WERI-Rb-1 (cell line): ENCODE data around the gene EMC10.
A peak's percentile ranks its signal among the peaks of the same experiment; 100 is the strongest.

Experiments used
- DNase-seq: peaks from one replicate; pipeline ENCODE4 v3.0.0-alpha.2; 2020
- H3K27ac ChIP-seq: fragments of 250-450 bp; sonication (Bioruptor Pico); 2 replicates; pipeline ENCODE4 v1.5.1; 2020; ENCODE audit warnings: mild to moderate bottlenecking, moderate library complexity
- H3K27me3 ChIP-seq: fragments of 250-450 bp; sonication (Bioruptor Pico); 2 replicates; pipeline ENCODE4 v1.5.1; 2021; ENCODE audit warnings: mild to moderate bottlenecking, low read depth, moderate library complexity; ENCODE audit not compliant: insufficient read depth, severe bottlenecking
- H3K36me3 ChIP-seq: fragments of 250-450 bp; sonication (Bioruptor Pico); 2 replicates; pipeline ENCODE4 v1.5.1; 2020; ENCODE audit warnings: mild to moderate bottlenecking, moderate library complexity
- H3K4me3 ChIP-seq: 2 replicates; pipeline ENCODE4 v1.5.1; 2011; ENCODE audit warnings: low read depth, mild to moderate bottlenecking, control low read depth, low read length
- H3K9me3 ChIP-seq: fragments of 250-450 bp; sonication (Bioruptor Pico); 2 replicates; pipeline ENCODE4 v1.5.1; 2021; ENCODE audit warnings: mild to moderate bottlenecking, moderate library complexity; ENCODE audit not compliant: severe bottlenecking
- CTCF ChIP-seq: IDR thresholded peaks from 2 replicates; pipeline ENCODE4 v1.5.1; 2011; ENCODE audit warnings: low read depth, mild to moderate bottlenecking, control low read depth, inconsistent platforms, low read length

Gene EMC10

GRCh38 chr19:50507376-50507775 is 31.1 kb downstream of the EMC10 start:
- DNase-seq = no peak
- TF ChIP-seq CTCF = no peak
- H3K9me3 ChIP-seq = no peaks in the 10 kb centered on the region
- no peak overlapping the region for H3K27ac ChIP-seq
- no peaks in the 10 kb centered on the region for H3K27me3 ChIP-seq
- H3K4me3 ChIP-seq = no peak overlapping the region
- H3K36me3 ChIP-seq = no peaks in the 10 kb centered on the region

GRCh38 chr19:50508843-50509190 is 32.5 kb downstream of the EMC10 start:
- no peak for DNase-seq
- Histone ChIP-seq H3K4me3 (no peak overlapping the region), H3K27me3 (no peaks in the 10 kb centered on the region), H3K9me3 (no peaks in the 10 kb centered on the region), H3K27ac (no peak overlapping the region), H3K36me3 (no peaks in the 10 kb centered on the region)
- no peak for TF ChIP-seq CTCF

- no peaks in the 10 kb centered on the region for H3K9me3 ChIP-seq
- H3K4me3 ChIP-seq = no peak overlapping the region
- TF ChIP-seq CTCF = no peak
- no peak overlapping the region for H3K27ac ChIP-seq
- DNase-seq = no peak
- H3K36me3 ChIP-seq = no peaks in the 10 kb centered on the region
- H3K27me3 ChIP-seq = no peaks in the 10 kb centered on the region
These were observed 33.1 kb downstream of the EMC10 start for GRCh38 chr19:50509366-50509765.

GRCh38 chr19:50510121-50510670 is 33.9 kb downstream of the EMC10 start:
- peak overlapping the region; percentile 71 for H3K4me3 ChIP-seq
- H3K27me3 ChIP-seq = no peaks in the 10 kb centered on the region
- no peak for TF ChIP-seq CTCF
- H3K9me3 ChIP-seq = no peaks in the 10 kb centered on the region
- H3K27ac ChIP-seq = no peak overlapping the region
- H3K36me3 ChIP-seq = no peaks in the 10 kb centered on the region
- no peak for DNase-seq

GRCh38 chr19:50510700-50511068 is 34.4 kb downstream of the EMC10 start:
- no peak for DNase-seq
- no peaks in the 10 kb centered on the region for H3K27me3 ChIP-seq
- peak overlapping the region; percentile 38 for H3K27ac ChIP-seq
- no peak for TF ChIP-seq CTCF
- H3K36me3 ChIP-seq = no peaks in the 10 kb centered on the region
- peak overlapping the region; percentile 71 for H3K4me3 ChIP-seq
- no peaks in the 10 kb centered on the region for H3K9me3 ChIP-seq
